DND-41 (cell line): Measurements from ENCODE around the gene JMJD8.

Experiments
- ATAC-seq: fragments of 200-7000 bp; cut with Tn5 transposase; 3 replicates; pipeline ENCODE4 v1.9.1; 2021; ENCODE audit warnings: low read depth; ENCODE audit not compliant: insufficient read depth
- DNase-seq: peaks from one replicate; pipeline ENCODE4 v3.0.0-alpha.2; 2020
- H2AFZ ChIP-seq: 2 replicates; pipeline ENCODE4 v1.6.0; 2012; ENCODE audit warnings: low read depth, low read length
- H3K27ac ChIP-seq: 2 replicates; pipeline ENCODE4 v1.5.1; 2012; ENCODE audit warnings: low read length, inconsistent platforms
- H3K27me3 ChIP-seq: fragments of 200-600 bp; sonication (generic); 2 replicates; pipeline ENCODE4 v1.6.0; 2012; ENCODE audit warnings: low read length, mild to moderate bottlenecking, inconsistent platforms; ENCODE audit not compliant: insufficient read depth, poor library complexity
- H3K36me3 ChIP-seq: 2 replicates; pipeline ENCODE4 v1.5.1; 2012; ENCODE audit warnings: low read length, inconsistent platforms; ENCODE audit not compliant: insufficient read depth
- H3K4me1 ChIP-seq: 2 replicates; pipeline ENCODE4 v1.5.1; 2012; ENCODE audit warnings: mild to moderate bottlenecking, low read length; ENCODE audit not compliant: insufficient read depth
- H3K4me2 ChIP-seq: 2 replicates; pipeline ENCODE4 v1.6.0; 2012; ENCODE audit warnings: mild to moderate bottlenecking, moderate library complexity, low read length, inconsistent platforms; ENCODE audit not compliant: insufficient read depth
- H3K4me3 ChIP-seq, 2 experiments: fragments of 200-600 bp in 1 of 2; shearing (Covaris generic) in 1 of 2; 2 replicates each; pipeline ENCODE4 v1.5.1; 2012 to 2016; ENCODE audit warnings: inconsistent platforms in 2 of 2, low read length in 2 of 2, mild to moderate bottlenecking in 2 of 2, low read depth in 1 of 2, moderate library complexity in 1 of 2
- H3K79me2 ChIP-seq: 2 replicates; pipeline ENCODE4 v1.6.0; 2012; ENCODE audit warnings: low read length, inconsistent platforms; ENCODE audit not compliant: insufficient read depth
- H3K9ac ChIP-seq: 2 replicates; pipeline ENCODE4 v1.6.0; 2012; ENCODE audit warnings: low read depth, mild to moderate bottlenecking, inconsistent platforms, low read length, moderate library complexity
- H3K9me3 ChIP-seq: 2 replicates; pipeline ENCODE4 v1.5.1; 2012; ENCODE audit warnings: low read length, moderate library complexity, mild to moderate bottlenecking, inconsistent platforms; ENCODE audit not compliant: insufficient read depth, severe bottlenecking
- H4K20me1 ChIP-seq: 2 replicates; pipeline ENCODE4 v1.6.0; 2012; ENCODE audit warnings: low read length; ENCODE audit not compliant: insufficient read depth
- EZH2 ChIP-seq: IDR thresholded peaks from 3 replicates; pipeline ENCODE4 v1.6.1; 2012; ENCODE audit warnings: borderline replicate concordance, low read depth, mild to moderate bottlenecking, moderate library complexity, low read length, inconsistent platforms; ENCODE audit not compliant: severe bottlenecking
- TF ChIP-seq, protein P1 (sequence below): IDR thresholded peaks from 2 replicates; pipeline ENCODE4 v1.5.1; 2012; ENCODE audit warnings: borderline replicate concordance, low read length, moderate library complexity, mild to moderate bottlenecking; ENCODE audit not compliant: poor library complexity, severe bottlenecking; ENCODE audit errors: extremely low read depth

JMJD8 gene

DNA sequence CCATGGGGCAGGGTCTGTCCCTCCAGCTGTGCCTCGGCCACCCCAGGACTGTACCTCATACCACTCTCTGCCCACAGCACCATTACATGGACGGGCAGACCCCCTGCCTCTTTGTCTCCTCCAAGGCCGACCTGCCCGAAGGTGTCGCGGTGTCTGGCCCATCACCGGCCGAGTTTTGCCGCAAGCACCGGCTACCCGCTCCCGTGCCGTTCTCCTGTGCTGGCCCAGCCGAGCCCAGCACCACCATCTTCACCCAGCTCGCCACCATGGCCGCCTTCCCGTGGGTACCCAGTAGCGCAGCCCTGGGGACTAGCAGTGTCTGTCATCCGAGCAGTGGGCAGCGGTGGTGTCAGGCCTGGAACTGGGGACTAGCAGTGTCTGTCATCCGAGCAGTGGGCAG is 11.3 kb downstream of the JMJD8 start:
- Histone ChIP-seq H3K79me2 (peaks cover 32% of the 10 kb centered on the region), H3K4me1 (peaks cover 19% of the 10 kb centered on the region), H3K4me2 (no peak overlapping the region), H3K4me3 (no peak overlapping the region), H3K9ac (no peak overlapping the region), H3K27ac (no peak overlapping the region), H3K9me3 (no peaks in the 10 kb centered on the region), H3K27me3 (no peaks in the 10 kb centered on the region), H2AFZ (no peak overlapping the region), H4K20me1 (peaks cover 57% of the 10 kb centered on the region), H3K36me3 (peaks cover 60% of the 10 kb centered on the region)
- DNase-seq (no peak), ATAC-seq (no peak)
- TF ChIP-seq EZH2 = no peak
- TF ChIP-seq, protein P1, sequence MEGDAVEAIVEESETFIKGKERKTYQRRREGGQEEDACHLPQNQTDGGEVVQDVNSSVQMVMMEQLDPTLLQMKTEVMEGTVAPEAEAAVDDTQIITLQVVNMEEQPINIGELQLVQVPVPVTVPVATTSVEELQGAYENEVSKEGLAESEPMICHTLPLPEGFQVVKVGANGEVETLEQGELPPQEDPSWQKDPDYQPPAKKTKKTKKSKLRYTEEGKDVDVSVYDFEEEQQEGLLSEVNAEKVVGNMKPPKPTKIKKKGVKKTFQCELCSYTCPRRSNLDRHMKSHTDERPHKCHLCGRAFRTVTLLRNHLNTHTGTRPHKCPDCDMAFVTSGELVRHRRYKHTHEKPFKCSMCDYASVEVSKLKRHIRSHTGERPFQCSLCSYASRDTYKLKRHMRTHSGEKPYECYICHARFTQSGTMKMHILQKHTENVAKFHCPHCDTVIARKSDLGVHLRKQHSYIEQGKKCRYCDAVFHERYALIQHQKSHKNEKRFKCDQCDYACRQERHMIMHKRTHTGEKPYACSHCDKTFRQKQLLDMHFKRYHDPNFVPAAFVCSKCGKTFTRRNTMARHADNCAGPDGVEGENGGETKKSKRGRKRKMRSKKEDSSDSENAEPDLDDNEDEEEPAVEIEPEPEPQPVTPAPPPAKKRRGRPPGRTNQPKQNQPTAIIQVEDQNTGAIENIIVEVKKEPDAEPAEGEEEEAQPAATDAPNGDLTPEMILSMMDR = no peak

DNA sequence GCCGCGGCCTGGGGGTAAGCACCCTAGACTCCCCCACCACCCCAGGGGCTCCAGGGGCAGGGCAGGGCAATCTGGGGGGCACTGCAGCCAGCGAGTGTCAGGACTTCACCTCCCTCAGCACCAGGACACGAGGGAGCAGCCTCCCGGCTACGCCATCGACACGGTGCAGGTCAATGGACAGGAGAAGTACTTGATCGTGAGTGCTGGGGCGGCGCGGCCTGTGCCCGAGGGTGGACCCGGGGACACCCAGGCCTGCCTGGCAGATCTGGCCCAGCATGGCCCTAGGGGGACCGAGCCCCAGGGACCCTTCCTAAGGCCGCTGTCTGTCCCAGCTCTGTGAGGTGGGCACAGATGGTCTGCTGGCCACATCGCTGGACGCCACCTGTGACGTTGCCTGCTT is 11.8 kb downstream of the JMJD8 start:
- peaks cover 37% of the 10 kb centered on the region for H3K79me2 ChIP-seq
- H3K4me3 ChIP-seq = no peak overlapping the region
- no peak overlapping the region for H3K27ac ChIP-seq
- peaks cover 24% of the 10 kb centered on the region for H3K4me1 ChIP-seq
- DNase-seq (no peak), ATAC-seq (no peak)
- H4K20me1 ChIP-seq = peaks cover 57% of the 10 kb centered on the region
- H3K9me3 ChIP-seq = no peaks in the 10 kb centered on the region
- H3K36me3 ChIP-seq = peaks cover 61% of the 10 kb centered on the region
- no peaks in the 10 kb centered on the region for H3K27me3 ChIP-seq
- no peak overlapping the region for H3K9ac ChIP-seq
- no peak overlapping the region for H3K4me2 ChIP-seq
- no peak overlapping the region for H2AFZ ChIP-seq
- no peak for TF ChIP-seq EZH2
- TF ChIP-seq, protein P1 = no peak

DNA sequence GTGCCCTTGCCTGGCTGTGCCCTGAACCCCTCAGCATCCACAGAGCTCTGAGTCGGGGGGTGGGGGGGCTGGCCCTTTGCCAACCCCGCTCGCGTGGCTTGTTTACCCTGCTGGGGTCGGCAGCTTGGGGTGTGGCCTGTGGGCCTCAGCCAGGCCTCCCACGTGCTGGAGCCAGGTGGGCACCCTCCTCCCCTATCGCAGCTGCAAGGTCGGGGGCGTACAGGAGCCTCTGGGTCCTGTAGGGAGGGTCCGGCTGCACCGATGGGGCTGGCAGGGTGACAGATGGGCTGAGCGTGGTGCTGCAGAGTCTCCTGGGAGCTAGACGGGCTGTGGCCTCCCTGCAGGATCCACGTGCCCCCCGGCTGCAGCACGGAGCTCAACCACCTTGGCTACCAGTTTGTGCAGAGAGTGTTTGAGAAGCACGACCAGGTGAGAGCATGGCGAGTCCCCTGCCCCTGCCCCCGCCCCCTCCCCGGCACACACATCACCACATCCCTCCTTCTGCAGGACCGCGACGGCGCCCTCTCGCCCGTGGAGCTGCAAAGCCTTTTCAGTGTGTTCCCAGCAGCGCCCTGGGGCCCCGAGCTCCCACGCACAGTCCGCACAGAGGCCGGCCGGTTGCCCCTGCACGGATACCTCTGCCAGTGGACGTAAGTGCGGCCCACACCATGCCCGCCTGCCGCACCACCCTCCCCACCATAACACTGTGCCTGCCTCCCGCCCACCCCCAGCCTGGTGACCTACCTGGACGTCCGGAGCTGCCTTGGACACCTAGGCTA is 12.6 kb downstream of the JMJD8 start:
- Histone ChIP-seq H3K4me3 (no peak overlapping the region), H2AFZ (no peak overlapping the region), H4K20me1 (peaks cover 57% of the 10 kb centered on the region), H3K79me2 (peaks cover 40% of the 10 kb centered on the region), H3K36me3 (peaks cover 69% of the 10 kb centered on the region), H3K4me2 (no peak overlapping the region), H3K9ac (no peak overlapping the region), H3K27ac (no peak overlapping the region), H3K4me1 (peaks cover 31% of the 10 kb centered on the region), H3K9me3 (no peaks in the 10 kb centered on the region), H3K27me3 (no peaks in the 10 kb centered on the region)
- ATAC-seq (no peak), DNase-seq (no peak)
- TF ChIP-seq EZH2 = no peak
- TF ChIP-seq, protein P1 = no peak
